NB4 (cell line): ENCODE measurements around the gene NOS2.

ENCODE experiments used
- MYC ChIP-seq: IDR thresholded peaks from 2 replicates; pipeline ENCODE4 v1.6.1; 2011; ENCODE audit warnings: low read depth, low read length
- POLR2A ChIP-seq: IDR thresholded peaks from 2 replicates; pipeline ENCODE4 v1.6.1; 2011; ENCODE audit warnings: mild to moderate bottlenecking; ENCODE audit not compliant: insufficient read length; ENCODE audit errors: extremely low read depth
- TF ChIP-seq, protein P1 (sequence below): IDR thresholded peaks from one replicate; pipeline ENCODE4 v1.5.1; 2012; ENCODE audit warnings: low read depth, low read length
- TF ChIP-seq, protein P2 (sequence below): IDR thresholded peaks from 2 replicates; pipeline ENCODE4 v1.6.1; 2011; ENCODE audit warnings: low read depth, low read length

DNA sequence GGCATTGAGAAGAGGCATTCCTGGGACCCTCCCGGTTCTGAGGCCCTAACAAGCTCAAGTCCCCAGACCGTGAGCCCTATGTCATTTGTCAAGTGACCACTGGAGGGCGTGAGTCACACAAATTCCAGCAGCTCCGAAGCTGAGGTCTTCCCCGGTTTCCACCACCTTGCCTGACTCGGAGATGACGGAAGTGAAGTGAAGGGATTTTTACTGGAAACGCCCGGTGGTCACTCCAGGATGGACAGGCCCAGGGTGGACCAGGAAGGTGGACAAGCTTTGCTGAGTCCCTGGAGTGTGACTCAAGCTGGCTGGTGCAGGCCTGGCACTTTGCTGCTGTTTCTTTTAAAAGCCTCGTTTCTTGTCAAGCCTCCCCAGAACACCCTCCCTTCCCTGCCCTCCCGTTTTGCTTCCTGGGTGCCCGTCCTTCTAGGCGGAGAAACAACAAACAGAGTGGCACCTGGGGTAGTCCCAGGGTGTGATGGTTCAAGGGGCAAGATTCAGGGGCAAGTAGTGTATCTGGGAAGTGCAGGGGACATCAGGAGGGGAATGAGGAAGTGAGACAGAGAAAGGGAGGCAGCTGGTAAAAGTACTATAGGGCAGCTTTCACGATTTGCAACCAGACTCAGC is 5.3 kb upstream of the NOS2 start:
- TF ChIP-seq, protein P1, sequence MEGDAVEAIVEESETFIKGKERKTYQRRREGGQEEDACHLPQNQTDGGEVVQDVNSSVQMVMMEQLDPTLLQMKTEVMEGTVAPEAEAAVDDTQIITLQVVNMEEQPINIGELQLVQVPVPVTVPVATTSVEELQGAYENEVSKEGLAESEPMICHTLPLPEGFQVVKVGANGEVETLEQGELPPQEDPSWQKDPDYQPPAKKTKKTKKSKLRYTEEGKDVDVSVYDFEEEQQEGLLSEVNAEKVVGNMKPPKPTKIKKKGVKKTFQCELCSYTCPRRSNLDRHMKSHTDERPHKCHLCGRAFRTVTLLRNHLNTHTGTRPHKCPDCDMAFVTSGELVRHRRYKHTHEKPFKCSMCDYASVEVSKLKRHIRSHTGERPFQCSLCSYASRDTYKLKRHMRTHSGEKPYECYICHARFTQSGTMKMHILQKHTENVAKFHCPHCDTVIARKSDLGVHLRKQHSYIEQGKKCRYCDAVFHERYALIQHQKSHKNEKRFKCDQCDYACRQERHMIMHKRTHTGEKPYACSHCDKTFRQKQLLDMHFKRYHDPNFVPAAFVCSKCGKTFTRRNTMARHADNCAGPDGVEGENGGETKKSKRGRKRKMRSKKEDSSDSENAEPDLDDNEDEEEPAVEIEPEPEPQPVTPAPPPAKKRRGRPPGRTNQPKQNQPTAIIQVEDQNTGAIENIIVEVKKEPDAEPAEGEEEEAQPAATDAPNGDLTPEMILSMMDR = peak; percentile 92
- no peak for TF ChIP-seq POLR2A
- TF ChIP-seq, protein P2, sequence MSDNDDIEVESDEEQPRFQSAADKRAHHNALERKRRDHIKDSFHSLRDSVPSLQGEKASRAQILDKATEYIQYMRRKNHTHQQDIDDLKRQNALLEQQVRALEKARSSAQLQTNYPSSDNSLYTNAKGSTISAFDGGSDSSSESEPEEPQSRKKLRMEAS = no peak
- TF ChIP-seq MYC = no peak
